Measurements from ENCODE around the gene SLC19A1.
A peak's percentile ranks its signal among the peaks of the same experiment; 100 is the strongest.
"Not testable (repeated sequence)": the region's sequence is repeated elsewhere in the genome, so short reads cannot be mapped to it uniquely, and the experiment has no call there.

SLC19A1 gene

DNA sequence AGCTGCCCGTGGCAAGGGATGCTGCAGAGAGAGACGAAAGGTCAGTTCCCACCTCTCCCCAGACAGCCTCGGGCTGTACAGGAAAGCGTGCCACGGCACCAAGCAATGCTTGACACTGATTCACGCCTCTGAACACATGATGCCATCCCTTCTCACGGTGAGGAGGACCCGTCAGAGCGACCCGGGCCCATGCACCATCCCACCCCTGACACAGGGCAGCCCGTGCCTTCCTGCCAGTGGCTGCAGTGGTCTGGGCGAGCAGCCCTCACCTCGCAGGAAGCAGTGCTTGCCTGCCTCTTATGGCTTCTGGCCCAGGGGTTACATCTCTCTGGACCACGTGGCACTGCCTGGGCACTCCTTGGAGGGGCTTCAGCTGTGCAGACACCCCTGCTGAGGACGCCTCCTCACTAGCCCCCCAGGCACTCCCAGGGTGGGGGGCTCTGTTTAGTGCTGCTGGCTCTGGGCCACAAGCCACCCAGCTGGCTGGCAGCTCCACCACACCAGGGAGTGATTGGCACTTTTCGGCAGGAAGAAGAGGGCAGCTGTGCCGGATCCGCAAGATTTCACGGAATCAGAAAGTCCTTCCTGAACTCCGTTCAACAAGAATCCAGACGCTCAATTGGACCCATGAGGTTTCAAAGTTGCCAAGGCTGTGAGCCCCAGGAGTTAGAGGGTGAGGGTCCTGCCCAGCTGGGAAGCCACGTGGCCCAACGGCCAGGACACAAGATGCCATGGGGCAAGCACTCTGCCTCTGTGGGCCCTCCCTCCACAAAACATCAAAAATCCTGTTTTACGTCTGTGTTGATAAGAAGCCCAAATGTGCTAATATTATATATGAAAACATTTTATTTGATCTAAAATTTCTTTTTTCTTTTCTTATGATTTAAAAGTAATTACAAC is 34.8 kb upstream of the SLC19A1 start:
- DNase-seq: no peak

DNA sequence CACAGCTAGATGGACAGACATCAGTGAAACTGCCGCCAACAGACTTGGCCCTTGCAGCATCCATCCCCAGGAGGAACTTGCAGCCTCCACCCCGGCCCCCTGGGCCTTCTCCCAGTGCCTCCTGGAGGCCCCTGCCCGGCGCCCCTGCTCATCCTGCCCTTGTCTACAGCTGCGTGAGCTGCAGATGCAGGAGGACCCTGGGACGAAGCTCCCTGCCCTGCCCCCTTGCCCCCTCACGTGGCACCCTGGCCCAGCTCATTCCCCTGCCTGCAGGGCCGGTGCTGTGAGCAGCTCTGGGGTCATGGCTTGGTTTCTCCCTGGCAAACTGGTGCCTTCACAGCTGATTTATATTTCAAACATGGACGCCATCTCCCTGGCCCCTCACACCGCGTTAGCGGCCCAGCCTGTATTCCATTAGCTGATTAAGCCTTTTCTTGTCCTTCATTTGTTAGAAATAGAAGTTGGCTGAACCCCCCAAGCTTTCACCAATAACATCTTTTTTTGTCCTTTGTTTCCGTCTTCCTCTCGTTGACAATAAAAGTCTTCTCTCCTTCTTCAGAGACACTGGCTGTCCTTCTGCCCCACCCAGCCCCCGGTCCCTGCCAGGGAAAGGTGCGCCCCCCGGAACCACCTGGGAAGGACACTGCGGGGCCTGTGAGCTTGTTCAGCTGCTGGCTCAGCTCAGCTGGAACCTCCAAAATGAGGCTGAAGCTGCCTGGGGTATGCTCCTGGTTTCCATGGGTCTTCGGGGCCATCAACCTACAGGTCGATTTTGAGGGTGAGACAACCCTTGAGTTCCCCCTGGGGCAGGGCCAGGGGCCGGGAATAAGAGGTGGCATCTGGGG is 34.0 kb upstream of the SLC19A1 start:
- DNase-seq: no peak

DNA sequence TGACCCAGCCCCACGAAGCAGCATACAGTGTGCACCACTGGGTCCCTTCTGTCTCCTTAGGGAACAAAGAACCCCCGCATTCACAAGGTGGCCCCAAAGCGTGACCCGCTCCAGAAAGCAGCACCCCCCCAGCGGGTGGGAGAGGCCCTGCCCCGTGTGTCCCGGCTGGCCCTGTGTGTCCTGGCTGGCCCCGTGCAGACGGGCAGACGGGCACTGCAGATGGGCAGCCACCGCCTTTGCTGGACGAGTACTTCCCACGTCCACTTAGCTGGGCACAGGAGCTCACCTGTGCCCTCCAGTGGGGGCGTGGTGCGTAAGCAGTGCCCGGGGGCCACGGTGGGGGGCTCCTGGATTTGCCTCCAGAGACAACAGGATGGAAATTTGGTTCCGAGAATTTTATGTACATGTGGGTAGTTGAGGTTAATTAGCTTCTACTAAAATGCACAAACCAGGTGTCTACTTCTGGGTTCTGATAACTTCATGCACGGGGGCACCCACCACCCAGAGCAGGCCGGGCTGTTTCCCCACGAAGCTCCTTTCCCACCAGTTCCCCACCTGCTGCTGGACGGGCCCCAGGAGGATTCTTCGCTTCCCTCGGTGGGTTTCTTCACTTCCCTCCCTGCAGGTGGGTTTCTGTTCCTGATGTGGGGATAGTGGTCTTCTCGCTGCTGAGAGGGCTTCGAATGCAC is 33.2 kb upstream of the SLC19A1 start:
- no peak for DNase-seq

DNA sequence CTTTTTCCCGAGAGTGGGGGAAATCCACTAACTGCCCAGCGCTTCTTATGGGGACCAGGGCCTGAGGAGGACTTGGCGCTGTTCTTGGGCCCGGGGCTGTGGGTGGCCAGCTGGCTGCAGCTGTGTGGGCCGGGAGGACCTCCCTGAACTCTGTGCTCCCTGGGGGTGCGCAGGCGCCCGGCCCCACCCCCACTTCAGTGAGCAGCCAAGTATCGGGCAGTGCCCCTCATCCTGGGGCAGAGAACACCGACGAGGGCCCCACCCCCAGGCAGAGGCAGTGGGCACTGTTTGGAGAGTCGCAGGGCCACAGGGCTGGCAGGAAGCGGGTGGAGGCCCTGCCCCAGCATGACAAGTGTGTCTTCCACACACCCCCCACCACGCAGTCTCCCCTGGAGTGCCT is 32.5 kb upstream of the SLC19A1 start:
- no peak for DNase-seq

DNA sequence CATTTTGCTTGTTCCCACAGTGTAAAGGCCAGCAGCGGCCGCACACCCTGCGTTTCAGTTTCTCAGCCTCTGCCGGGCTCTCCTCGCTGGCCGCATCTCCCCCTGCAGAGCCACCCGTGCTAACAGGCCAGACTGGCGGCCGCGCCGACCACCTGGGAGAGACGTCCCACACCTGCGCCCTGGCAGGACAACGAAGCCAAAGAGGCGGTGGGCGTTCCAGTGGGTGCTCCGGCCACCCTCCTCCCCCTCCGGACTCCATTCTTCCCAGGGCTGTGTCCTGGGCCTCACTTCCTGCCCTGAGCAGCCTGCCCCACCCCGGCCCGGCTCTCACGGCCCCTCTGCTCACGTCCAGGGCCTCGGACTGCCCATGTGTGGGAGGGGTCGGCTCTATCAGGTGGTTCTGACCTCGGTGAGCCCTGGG is 31.9 kb upstream of the SLC19A1 start:
- DNase-seq: no peak

DNA sequence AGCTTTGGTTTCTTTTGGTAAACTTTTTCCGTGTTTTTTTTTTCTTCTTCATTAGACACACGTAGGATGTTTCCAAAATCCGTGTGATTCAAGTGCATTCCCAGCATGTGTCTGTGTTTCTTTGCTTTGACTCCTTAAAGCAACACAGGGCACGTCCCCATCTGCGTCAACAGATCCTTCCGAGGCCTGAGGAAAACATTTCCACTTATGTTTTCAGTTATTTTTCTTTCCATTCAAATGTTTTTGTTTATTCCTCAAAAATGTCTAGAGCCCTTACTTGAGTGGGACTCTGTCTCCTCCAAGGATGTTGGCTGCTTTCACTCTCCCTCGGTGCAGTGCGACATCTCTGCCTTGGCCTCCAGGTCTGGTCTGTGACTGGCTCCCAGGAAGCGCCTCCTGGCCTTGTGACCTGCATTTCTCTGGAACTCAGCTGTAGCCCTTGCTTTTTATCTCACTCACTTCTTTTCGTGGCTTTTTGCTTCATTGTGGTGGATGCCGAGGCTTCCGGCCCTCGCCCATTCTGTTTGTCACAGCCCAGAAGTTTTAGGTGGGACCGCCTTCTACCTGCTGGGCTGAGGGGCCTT is 31.3 kb upstream of the SLC19A1 start:
- DNase-seq: no peak

DNA sequence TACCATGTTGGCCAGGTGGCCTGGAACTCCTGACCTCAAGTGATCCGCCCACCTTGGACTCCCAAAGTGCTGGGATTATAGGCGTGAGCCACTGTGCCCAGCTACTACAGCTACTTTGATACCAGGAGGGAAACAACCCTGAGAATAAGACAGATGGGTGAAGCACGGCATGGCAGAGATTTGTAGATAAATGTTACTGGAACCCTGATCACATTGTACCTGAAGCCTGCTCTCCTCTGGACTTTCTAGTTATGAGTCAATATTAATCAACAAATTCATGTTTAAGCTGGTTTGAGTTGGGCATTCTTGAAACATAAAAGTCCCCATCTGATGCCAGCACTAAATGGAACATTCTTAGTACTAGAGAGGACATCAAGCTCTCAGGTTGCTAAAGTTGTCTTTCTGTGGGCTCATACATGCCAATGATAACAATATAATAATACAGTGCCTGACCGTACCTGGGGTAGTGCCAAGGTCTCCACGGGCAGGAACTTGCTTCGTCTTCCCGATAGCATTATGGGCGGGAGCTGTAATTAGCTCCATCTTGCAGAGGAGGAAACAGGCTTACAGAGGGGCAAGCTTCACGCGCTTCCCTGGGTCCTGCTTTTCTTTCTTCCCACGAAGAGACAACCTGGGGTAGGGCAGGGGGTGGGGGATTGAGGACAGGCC is 30.7 kb upstream of the SLC19A1 start:
- no peak for DNase-seq

DNA sequence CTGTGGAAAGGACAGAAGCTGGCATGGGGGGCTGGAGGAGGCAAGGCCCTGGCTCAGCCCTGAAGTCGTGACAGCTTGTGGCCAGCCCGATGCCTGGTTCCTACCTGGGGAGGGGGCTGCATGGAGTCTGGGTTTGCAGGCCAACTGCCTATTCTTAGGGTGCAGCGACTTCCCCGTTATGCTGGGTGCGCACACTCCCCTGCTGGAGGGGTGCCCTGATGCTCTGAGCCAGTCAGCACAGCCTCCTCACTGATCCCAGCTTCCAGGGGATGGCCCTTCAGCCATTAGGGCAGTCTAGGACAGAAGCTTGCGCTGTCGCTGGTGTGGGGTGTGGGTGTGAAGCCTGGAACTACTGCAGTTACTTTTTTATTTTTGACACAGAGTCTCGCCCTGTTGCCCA is 30.0 kb upstream of the SLC19A1 start:
- DNase-seq: no peak

DNA sequence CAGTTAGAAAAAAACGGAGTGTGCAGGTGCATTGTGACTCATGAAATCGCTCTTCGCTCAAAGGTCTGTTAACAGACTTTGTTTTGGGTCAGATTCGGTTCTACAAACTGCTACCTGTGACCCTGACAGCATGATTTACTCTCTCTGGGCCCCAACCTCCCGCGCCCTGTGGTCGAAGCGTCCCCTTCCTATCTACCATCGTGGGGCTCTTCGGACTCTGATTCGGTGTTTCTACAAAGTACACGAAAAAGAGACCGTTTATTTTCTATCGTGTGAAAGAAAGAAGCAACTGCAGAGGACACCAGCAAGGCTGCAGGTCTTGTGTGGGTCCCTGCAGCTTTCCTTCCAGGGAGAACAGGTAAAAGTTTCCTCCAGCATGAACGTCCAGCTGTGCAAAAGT is 29.4 kb upstream of the SLC19A1 start:
- no peak for DNase-seq

DNA sequence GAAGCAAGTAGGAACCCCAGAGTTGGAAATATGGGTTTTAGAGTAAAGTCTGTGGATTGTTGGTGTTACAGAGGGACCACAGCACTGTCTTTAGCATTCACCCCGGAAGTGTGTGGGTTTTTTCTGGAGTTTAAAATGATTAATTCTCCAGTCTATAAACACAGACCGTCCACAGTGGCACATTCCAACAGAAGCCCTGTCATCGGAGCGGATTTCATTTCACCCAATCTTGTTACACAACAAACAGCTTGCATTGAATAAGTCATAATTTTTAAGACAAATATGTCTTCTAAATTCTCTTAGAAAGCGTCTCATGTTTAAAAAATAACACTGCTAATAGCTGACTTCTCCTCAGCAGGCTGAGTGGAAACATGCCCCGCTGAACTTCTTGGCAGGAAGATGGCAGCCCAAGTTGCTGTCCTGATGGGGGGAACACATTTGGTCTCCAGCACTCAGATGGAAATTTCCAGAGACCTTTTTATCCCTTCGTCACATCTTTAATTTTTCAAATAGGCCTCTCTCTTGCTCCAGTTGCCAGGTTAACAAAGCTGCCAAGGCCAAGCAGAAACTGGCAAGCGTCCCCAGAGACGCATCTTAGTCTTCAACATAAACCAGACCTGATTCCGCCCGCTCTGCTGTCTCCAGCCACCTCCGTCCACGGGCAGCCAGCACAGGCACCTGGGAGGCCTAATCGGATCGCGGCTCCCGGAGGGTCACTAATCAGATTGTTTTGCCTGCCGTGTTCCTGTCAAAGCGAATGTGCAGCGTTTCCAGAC is 28.8 kb upstream of the SLC19A1 start:
- peak; percentile 88 for DNase-seq

DNA sequence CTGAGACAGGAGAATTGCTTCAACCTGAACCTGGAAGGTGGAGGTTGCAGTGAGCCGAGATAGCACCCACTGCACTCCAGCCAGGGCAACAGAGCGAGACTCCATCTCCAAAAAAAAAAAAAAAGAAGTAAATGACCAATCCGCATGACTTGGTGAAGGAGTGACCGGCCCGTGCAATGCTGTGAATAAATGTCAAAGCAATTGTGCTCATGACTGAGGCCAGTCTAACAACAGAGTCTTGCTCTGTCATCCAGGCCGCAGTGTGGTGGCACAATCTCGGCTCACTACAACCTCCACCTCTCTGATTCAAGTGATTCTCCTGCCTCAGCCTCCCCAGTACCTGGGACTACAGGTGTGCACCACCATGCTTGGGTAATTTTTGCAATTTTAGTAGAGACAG is 27.8 kb upstream of the SLC19A1 start:
- DNase-seq: no peak

DNA sequence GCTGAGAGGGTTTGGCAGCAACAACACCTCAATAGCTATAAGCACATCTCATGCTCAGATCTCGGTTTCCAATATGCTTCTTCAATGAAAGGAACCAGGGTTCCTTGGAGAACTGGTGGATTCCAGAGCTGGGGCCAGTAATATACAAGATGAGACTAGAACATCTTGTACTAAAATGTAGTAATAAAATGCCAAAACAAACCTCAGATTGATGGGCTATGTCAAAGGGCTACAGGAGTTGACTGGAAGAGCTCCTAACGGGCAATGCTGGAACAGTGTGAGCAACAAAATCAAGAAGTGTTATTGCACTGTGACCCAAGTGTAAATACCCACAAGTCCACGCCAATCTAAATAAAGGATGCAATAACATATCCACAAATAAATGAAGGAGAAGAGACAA is 26.1 kb upstream of the SLC19A1 start:
- DNase-seq: no peak

DNA sequence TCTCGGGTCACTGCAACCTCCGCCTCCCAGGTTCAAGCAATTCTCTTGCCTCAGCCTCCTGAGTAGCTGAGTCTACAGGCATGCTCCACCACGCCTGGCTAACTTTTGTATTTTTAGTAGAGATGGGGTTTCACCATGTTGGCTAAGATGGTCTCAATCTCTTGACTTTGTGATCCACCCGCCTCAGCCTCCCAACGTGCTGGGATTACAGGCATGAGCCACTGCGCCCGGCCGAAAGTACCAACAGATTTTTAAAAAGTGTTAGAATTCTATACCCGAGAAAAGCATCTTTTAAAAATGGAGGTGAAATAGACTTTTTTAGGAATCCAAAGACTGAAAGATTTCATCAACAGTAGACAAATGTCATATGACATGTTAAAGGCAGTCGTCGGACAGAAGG is 21.9 kb upstream of the SLC19A1 start:
- DNase-seq: not testable (repeated sequence)

DNA sequence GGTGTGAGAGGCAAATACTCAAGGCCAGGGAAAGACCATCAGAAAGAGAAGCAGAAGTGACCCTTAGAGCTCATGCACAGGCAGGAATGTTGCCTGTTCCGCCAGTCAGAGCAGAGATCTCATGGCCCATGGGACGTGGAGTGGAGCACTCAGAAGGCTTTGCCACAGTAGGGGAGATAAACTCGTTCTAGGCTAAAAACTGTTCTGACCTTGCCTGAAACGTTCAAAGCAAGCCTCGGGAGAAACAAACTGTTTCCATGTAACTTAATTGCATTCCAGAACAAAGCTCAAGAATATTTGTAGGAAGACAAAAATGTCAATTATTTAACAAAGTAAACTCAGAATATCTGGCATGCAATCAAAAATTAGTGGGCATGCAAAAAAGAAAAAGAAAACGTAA is 20.7 kb upstream of the SLC19A1 start:
- no peak for DNase-seq

DNA sequence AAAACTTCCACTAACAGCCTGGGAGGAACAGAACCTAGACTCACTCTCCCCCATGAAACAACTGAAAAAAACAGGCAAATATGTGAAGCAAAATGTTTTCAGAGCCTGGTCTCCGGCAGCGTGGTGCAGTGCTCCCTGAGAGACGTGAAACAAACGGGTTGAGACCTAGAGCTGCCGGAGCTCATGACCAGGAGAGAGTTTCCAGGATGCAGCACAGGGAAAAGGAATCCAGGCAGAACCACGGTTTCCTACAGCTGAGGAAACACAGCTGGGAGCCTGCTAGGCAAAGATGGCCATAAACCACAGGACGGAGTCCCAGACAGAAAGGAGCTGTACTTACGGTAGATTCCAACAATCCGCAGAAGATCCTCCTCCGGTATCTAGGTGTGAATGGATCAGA is 20.2 kb upstream of the SLC19A1 start:
- no peak for DNase-seq

DNA sequence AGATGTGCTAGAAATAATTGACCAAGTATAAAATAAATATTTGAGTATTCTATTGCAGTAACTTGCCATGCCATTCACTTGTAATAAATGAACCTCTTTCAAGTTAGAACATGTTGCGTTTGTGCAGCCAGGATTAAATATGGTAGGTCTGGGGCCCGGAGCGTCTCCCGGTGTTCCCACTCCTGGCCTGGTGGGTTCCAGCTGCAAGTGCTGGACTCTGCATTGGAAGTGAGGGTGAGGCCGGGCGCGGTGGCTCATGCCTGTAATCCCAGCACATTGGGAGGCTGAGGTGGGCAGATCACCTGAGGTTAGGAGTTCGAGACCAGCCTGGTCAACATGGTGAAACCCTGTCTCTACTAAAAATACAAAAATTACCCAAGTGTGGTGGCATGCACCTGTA is 19.0 kb upstream of the SLC19A1 start:
- not testable (repeated sequence) for DNase-seq

DNA sequence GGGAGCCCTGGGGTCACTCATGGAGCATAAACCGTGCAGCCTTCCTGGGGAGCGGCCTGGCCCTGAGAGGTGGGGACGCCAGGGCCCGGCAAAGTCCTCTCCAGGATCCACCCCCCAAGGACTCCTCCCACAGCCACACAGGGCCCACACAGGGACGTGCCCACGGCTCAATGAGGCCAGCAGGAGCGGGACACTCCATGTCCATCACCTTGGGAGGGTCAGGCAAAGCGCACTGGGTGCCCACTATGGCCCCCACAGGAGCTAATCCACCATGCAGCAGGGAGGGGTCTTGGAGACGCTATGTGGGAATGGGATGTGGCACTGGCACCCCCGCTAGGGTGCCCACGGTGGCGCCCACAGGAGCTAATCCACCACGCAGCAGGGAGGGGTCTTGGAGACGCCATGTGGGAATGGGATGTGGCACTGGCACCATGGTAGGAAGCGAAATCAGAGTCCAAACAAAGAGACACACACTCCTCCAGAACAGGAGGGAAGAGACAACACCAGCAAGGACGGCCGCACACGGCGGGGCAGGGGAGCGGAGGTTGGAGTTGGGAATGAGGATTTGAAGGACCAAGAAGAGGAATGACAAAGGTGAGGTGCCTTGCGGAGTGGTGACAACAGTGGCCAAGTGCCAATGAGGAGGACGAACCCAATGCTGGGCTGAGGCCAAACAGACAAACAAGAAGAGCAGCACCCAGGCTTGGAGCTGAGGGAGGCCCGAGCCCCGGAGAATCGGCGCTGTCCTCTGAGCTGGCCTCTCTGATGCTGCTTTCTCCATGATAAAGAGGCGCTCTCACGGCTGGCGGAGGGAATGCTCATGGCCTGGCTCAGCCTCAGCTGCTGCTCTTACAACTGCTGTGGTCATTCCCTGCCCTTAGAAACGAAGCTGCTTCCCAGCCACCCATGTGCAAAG is 18.1 kb upstream of the SLC19A1 start:
- DNase-seq: no peak

DNA sequence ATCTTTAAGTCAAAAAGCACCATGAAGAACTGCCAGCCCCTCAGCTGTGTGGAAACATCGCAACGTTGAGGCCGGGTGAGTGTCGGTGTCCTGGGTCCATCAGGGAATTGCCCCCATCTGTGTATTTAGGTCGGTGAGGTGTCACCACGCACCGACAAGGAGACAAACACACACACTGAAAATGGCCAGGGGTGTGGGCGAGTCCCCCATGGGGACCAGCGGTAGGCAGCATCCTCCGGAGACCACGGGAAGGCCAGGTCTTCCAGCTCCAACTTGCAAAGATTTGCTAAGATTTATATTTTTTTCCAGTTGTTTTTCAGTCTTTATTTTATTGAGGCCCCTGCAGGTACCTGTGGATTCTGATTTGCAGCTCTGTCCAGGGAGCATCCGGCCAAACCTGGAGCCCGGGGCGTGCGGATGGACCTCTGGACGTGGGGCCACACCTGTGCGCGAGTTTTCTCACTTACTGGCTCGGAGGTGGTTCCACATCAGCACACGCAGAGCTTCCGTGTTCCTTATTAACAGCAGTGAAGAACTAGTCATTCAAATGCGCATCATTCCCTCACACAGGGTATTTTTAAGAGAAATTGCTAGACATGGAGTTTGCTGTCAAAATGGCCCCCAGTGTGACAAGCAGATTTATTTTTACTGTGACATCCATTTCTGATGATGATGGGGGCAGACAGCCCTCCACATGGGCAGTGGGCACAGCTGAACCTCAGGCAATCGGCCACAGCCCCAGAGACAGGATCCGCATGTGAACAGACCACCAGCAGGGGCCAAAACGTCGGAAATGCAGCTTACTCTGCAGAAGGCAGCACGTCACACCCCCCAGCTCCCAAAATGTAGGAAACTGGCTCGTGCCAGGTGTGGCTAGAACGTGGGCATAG is 17.2 kb upstream of the SLC19A1 start:
- no peak for DNase-seq

DNA sequence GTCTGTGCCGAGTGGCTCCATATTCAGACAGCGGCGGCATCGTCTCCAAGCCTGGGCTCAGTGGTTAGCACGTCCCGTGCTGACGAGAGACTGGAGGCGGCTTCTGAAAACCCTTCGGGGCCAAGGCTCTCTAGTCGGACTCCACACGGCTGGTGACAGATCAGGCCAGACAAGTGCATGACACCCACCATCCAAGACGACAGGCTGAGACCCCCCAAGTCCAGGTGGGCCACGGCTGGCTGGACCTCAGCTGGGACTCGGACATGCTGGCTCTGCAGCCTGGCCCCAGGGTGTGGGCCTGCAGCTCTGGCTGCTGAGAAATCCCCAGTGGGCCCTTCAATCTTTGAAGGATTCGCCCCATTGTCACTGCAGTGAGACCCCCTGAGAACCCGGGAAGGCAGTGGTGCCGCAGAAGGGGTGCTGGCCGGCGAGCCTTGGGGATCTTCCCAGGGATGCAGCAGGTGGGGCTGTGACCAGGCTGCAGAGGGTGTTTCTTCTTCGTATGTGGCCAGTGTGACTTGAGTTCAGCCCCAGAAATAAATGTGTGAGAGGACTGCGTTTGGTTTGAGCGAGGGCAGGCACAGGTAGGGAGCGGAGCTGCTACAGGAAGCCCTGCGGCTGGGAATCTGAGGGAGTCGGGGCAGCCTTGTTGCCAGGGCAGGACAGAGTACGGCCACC is 15.9 kb upstream of the SLC19A1 start:
- DNase-seq: no peak
